Measurements from ENCODE around the gene ZNF587. TPM values are rescaled to one million over a fixed set of nuclear protein-coding genes. Genes with fewer than 3 reads are reported as not detected.

Gene ZNF587
- 6.2 to 8.4 TPM (median 8.1 TPM) in 5 replicates for total RNA-seq (2022; extraction: Qiagen RNA extraction; ENCODE audit: low read depth)

GRCh38 chr19:57849666-57850473, at the start of gene ZNF587:
ZNF587 (plus strand) TSS chr19:57849859; CDS start chr19:57850039, 180 bp downstream.

GRCh38 chr19:57814505-57815246, 35.0 kb upstream of the ZNF587 start, which contains the start of gene ZNF552:
ZNF552 (minus strand) TSS chr19:57814913; CDS start chr19:57814743, 170 bp downstream.

GRCh38 chr19:57830071-57830602, 19.5 kb upstream of the ZNF587 start, which contains the start of gene ZNF587B:
ZNF587B (plus strand) TSS chr19:57830299; CDS start chr19:57830529, 230 bp downstream.

GRCh38 chr19:57888560-57889231, 39.0 kb downstream of the ZNF587 start, which contains the start of gene ZNF814:
ZNF814 (minus strand) TSS chr19:57889037; CDS start chr19:57888802, 235 bp downstream.

Other genes starting within 250 kb of the ZNF587 start
- 4.6 to 5.5 TPM (median 4.9 TPM) in 5 replicates for gene ZNF530, start 250.0 kb upstream of the ZNF587 start, total RNA-seq (2022; extraction: Qiagen RNA extraction; ENCODE audit: low read depth)
- gene ZNF134, start 235.6 kb upstream of the ZNF587 start, total RNA-seq (2022; extraction: Qiagen RNA extraction; ENCODE audit: low read depth): 6.6 to 9.0 TPM (median 8.3 TPM) in 5 replicates
- gene ZNF211, start 216.7 kb upstream of the ZNF587 start, total RNA-seq (2022; extraction: Qiagen RNA extraction; ENCODE audit: low read depth): 5.2 to 6.6 TPM (median 6.4 TPM) in 5 replicates
- not detected in 5 replicates for gene ZSCAN4, start 180.9 kb upstream of the ZNF587 start, total RNA-seq (2022; extraction: Qiagen RNA extraction; ENCODE audit: low read depth)
- 4.6 to 6.3 TPM (median 5.4 TPM) in 5 replicates for gene ZNF551, start 167.9 kb upstream of the ZNF587 start, total RNA-seq (2022; extraction: Qiagen RNA extraction; ENCODE audit: low read depth)
- not detected in 5 replicates for gene ZNF154, start 140.7 kb upstream of the ZNF587 start, total RNA-seq (2022; extraction: Qiagen RNA extraction; ENCODE audit: low read depth)
- gene ZNF671, start 122.2 kb upstream of the ZNF587 start, total RNA-seq (2022; extraction: Qiagen RNA extraction; ENCODE audit: low read depth): 0.78 to 1.0 TPM (median 0.82 TPM) in 5 replicates
- 6.1 to 6.9 TPM (median 6.3 TPM) in 5 replicates for gene ZNF776, start 103.0 kb upstream of the ZNF587 start, total RNA-seq (2022; extraction: Qiagen RNA extraction; ENCODE audit: low read depth)
- gene ZNF586, start 80.2 kb upstream of the ZNF587 start, total RNA-seq (2022; extraction: Qiagen RNA extraction; ENCODE audit: low read depth): 6.4 to 7.9 TPM (median 7.0 TPM) in 5 replicates
- gene ZNF552, start 34.9 kb upstream of the ZNF587 start, total RNA-seq (2022; extraction: Qiagen RNA extraction; ENCODE audit: low read depth): 4.6 to 6.1 TPM (median 5.6 TPM) in 5 replicates
- gene ZNF587B, start 19.6 kb upstream of the ZNF587 start, total RNA-seq (2022; extraction: Qiagen RNA extraction; ENCODE audit: low read depth): 8.9 to 10.8 TPM (median 9.7 TPM) in 5 replicates
- 1.7 to 2.6 TPM (median 2.0 TPM) in 5 replicates for gene ZNF814, start 39.2 kb downstream of the ZNF587 start, total RNA-seq (2022; extraction: Qiagen RNA extraction; ENCODE audit: low read depth)
- 3.4 to 5.0 TPM (median 3.9 TPM) in 5 replicates for gene ZNF417, start 66.7 kb downstream of the ZNF587 start, total RNA-seq (2022; extraction: Qiagen RNA extraction; ENCODE audit: low read depth)
- 1.0 to 1.7 TPM (median 1.3 TPM) in 5 replicates for gene ZNF418, start 85.5 kb downstream of the ZNF587 start, total RNA-seq (2022; extraction: Qiagen RNA extraction; ENCODE audit: low read depth)
- gene ZNF256, start 97.8 kb downstream of the ZNF587 start, total RNA-seq (2022; extraction: Qiagen RNA extraction; ENCODE audit: low read depth): 1.1 to 1.4 TPM (median 1.2 TPM) in 5 replicates
- not detected in 5 replicates for gene C19orf18, start 124.7 kb downstream of the ZNF587 start, total RNA-seq (2022; extraction: Qiagen RNA extraction; ENCODE audit: low read depth)
- 1.8 to 3.2 TPM (median 2.7 TPM) in 5 replicates for gene ZNF606, start 153.0 kb downstream of the ZNF587 start, total RNA-seq (2022; extraction: Qiagen RNA extraction; ENCODE audit: low read depth)
- not detected in 5 replicates for gene ZSCAN1, start 184.2 kb downstream of the ZNF587 start, total RNA-seq (2022; extraction: Qiagen RNA extraction; ENCODE audit: low read depth)
- 0.04 TPM in 1 of 5 replicates, not detected in the others for gene ZNF135, start 209.4 kb downstream of the ZNF587 start, total RNA-seq (2022; extraction: Qiagen RNA extraction; ENCODE audit: low read depth)
- gene ZSCAN18, start 248.4 kb downstream of the ZNF587 start, total RNA-seq (2022; extraction: Qiagen RNA extraction; ENCODE audit: low read depth): 2.1 to 3.0 TPM (median 2.5 TPM) in 5 replicates